ENCODE data around the gene TARDBP. TPM values are rescaled to one million over a fixed set of nuclear protein-coding genes. Genes with fewer than 3 reads are reported as not detected.

Gene TARDBP
- total and polyA plus RNA-seq, 9 of the 15 experiments (the other 6 are each of a cell fraction or from before 2014, with no cell fraction given), result 122 to 515 (median 243) TPM

GRCh38 chr1:11054181-11054580 is 41.7 kb downstream of the TARDBP start:
- H4K20me1 ChIP-seq (replicated peaks; ENCODE audit: control insufficient read depth, insufficient read depth, low read length), result peaks cover 14% of the 10 kb centered on the region
- in situ Hi-C loops (cut with MboI) (no loop called here), intact Hi-C loops (cut with micrococcal nuclease) (no loop called here)
- peaks cover 3 to 62% of the 10 kb centered on the region in 2 experiments; a peak in 3 of 5 replicates for H3K4me1 ChIP-seq (replicated peaks in 1 of 2; ENCODE audit: control insufficient read depth in 2 of 2, insufficient read depth in 2 of 2, low read length in 2 of 2)
- TF ChIP-seq POLR2G (IDR thresholded peaks at IDR 0.05; ENCODE audit: low read depth, low read length) (peak; percentile 48; the same call in 1 of the 2 replicates), ESRRB (CRISPR knock-in tag; IDR thresholded peaks at IDR 0.05; ENCODE audit: borderline replicate concordance) (no peak), ZBTB5 (IDR thresholded peaks at IDR 0.05) (no peak), RBFOX2 (IDR thresholded peaks at IDR 0.05; ENCODE audit: low read depth, low read length) (peak; percentile 46; the same call in 1 of the 2 replicates), SAFB (IDR thresholded peaks at IDR 0.05; ENCODE audit: borderline replicate concordance, low read depth, low read length) (0 out of 2 replicates have a peak, but pooled peaks have one; percentile 0)
- ChIA-PET CTCF (ENCODE audit: low intra/inter-chr PET ratio) (no interaction called here), POLR2A (interaction anchor here (0.5 to 0.6 kb wide), 2 partner anchors 16 to 601 kb away, joined by 3 to 4 read pairs; no protein-coding TSS in a partner anchor)
- H3K9me1 ChIP-seq (ENCODE audit: control insufficient read depth, insufficient read depth, low read length), result peaks cover 4% of the 10 kb centered on the region
- DNase-seq (ENCODE audit: extremely low read depth in 1 of 4, low spot score in 3 of 4) (no peak), ATAC-seq (peak; percentile 1; the same call in 1 of the 3 replicates), FAIRE-seq (no peak)
- no TSS peak for BruUV-seq (replicated peaks)
- H3K9ac ChIP-seq (ENCODE audit: insufficient read depth in 1 of 2, low read depth in 2 of 2, low read length in 2 of 2), result no peak overlapping the region; a peak in 1 of 4 replicates
- peaks cover 16% of the 10 kb centered on the region for H3K79me2 ChIP-seq (ENCODE audit: control insufficient read depth, insufficient read depth, low read length)
- 83% methylated on average over 7 of the region's 7 CpGs for WGBS (ENCODE audit: insufficient coverage, low coverage, missing lambda C conversion rate)
- H3K27ac ChIP-seq (ENCODE audit: extremely low read depth, low read depth, low read length), result no peak overlapping the region
- H3K4me3 ChIP-seq, result no peak overlapping the region
- no peak overlapping the region for H2AFZ ChIP-seq (ENCODE audit: low read depth, low read length)
- no peaks in the 10 kb centered on the region for H3K9me3 ChIP-seq (replicated peaks; ENCODE audit: control insufficient read depth, insufficient read depth, low read depth, low read length)
- H3K27me3 ChIP-seq (ENCODE audit: control insufficient read depth in 2 of 2, insufficient read depth in 2 of 2, low read length in 2 of 2), result no peaks in the 10 kb centered on the region
- no peak overlapping the region for H3K4me2 ChIP-seq (ENCODE audit: insufficient read depth, low read length)
- peaks cover 42% of the 10 kb centered on the region; the same call in 2 of the 3 replicates for H3K36me3 ChIP-seq (ENCODE audit: control insufficient read depth, insufficient read depth, low read length)

Data from K562 (cell line).